Osteocyte (in vitro differentiated cells): ENCODE data around the gene CYP46A1. TPM values are rescaled to one million over a fixed set of nuclear protein-coding genes. Genes with fewer than 3 reads are reported as not detected.

Experiments
- DNase-seq: peaks from one replicate; pipeline ENCODE4 v3.0.0; 2021; ENCODE audit warnings: mixed read lengths; ENCODE audit not compliant: unreplicated experiment; ENCODE audit errors: extremely low spot score
- H3K27ac Mint-ChIP-seq: one replicate; pipeline ENCODE4 v1.8.0; 2021; ENCODE audit warnings: mild to moderate bottlenecking, mixed read lengths; ENCODE audit not compliant: unreplicated experiment
- H3K27me3 Mint-ChIP-seq: one replicate; pipeline ENCODE4 v1.8.0; 2021; ENCODE audit warnings: mixed read lengths; ENCODE audit not compliant: unreplicated experiment
- H3K36me3 Mint-ChIP-seq: one replicate; pipeline ENCODE4 v1.8.0; 2021; ENCODE audit warnings: mixed read lengths; ENCODE audit not compliant: unreplicated experiment
- H3K4me1 Mint-ChIP-seq: one replicate; pipeline ENCODE4 v1.8.0; 2021; ENCODE audit warnings: mixed read lengths; ENCODE audit not compliant: unreplicated experiment
- H3K4me3 Mint-ChIP-seq: one replicate; pipeline ENCODE4 v1.8.0; 2021; ENCODE audit warnings: mild to moderate bottlenecking, moderate library complexity, mixed read lengths; ENCODE audit not compliant: unreplicated experiment
- H3K9me3 Mint-ChIP-seq: one replicate; pipeline ENCODE4 v1.8.0; 2021; ENCODE audit warnings: mixed read lengths; ENCODE audit not compliant: unreplicated experiment
- CTCF ChIP-seq: fragments of 200-600 bp; sonication (generic); IDR thresholded peaks from 2 replicates; pipeline ENCODE4 v1.5.0; 2021; ENCODE audit warnings: antibody characterized with exemption, mild to moderate bottlenecking, moderate library complexity
- total RNA-seq: library from RNA; stranded (reverse); gene quantifications from 2 replicates; pipeline ENCODE4 v1.2.1, GENCODE V29; 2021

Gene CYP46A1
- total RNA-seq, 1 donor from 2014 or later = 1.3 TPM

- no peak for TF ChIP-seq CTCF
- peak; percentile 53 for DNase-seq
- Mint-ChIP-seq H3K27me3 (peaks cover 21% of the 10 kb centered on the region), H3K9me3 (peaks cover 11% of the 10 kb centered on the region), H3K4me3 (no peak overlapping the region), H3K4me1 (no peaks in the 10 kb centered on the region), H3K27ac (no peak overlapping the region), H3K36me3 (peaks cover 7% of the 10 kb centered on the region)
These were observed 14.1 kb downstream of the CYP46A1 start for GRCh38 chr14:99698236-99698635.

GRCh38 chr14:99698642-99699041 is 14.5 kb downstream of the CYP46A1 start:
- no peaks in the 10 kb centered on the region for H3K4me1 Mint-ChIP-seq
- no peak overlapping the region for H3K27ac Mint-ChIP-seq
- TF ChIP-seq CTCF = no peak
- peaks cover 8% of the 10 kb centered on the region for H3K36me3 Mint-ChIP-seq
- H3K9me3 Mint-ChIP-seq = peaks cover 15% of the 10 kb centered on the region
- no peak overlapping the region for H3K4me3 Mint-ChIP-seq
- peaks cover 21% of the 10 kb centered on the region for H3K27me3 Mint-ChIP-seq
- peak; percentile 53 for DNase-seq

GRCh38 chr14:99699085-99699760 is 15.1 kb downstream of the CYP46A1 start:
- Mint-ChIP-seq H3K4me1 (no peaks in the 10 kb centered on the region), H3K9me3 (peaks cover 18% of the 10 kb centered on the region), H3K36me3 (peaks cover 8% of the 10 kb centered on the region), H3K27ac (no peak overlapping the region), H3K27me3 (peaks cover 18% of the 10 kb centered on the region), H3K4me3 (no peak overlapping the region)
- TF ChIP-seq CTCF = no peak
- peak; percentile 57 for DNase-seq

- no peak for TF ChIP-seq CTCF
- Mint-ChIP-seq H3K27me3 (peaks cover 15% of the 10 kb centered on the region), H3K4me3 (no peak overlapping the region), H3K4me1 (no peaks in the 10 kb centered on the region), H3K9me3 (peaks cover 24% of the 10 kb centered on the region), H3K36me3 (peaks cover 8% of the 10 kb centered on the region), H3K27ac (no peak overlapping the region)
- DNase-seq = peak; percentile 25
These were observed 15.8 kb downstream of the CYP46A1 start for GRCh38 chr14:99699861-99700260.

- no peak for TF ChIP-seq CTCF
- no peak overlapping the region for H3K4me3 Mint-ChIP-seq
- no peak overlapping the region for H3K27ac Mint-ChIP-seq
- DNase-seq = no peak
- no peaks in the 10 kb centered on the region for H3K4me1 Mint-ChIP-seq
- H3K36me3 Mint-ChIP-seq = peaks cover 8% of the 10 kb centered on the region
- peaks cover 10% of the 10 kb centered on the region for H3K27me3 Mint-ChIP-seq
- peaks cover 24% of the 10 kb centered on the region for H3K9me3 Mint-ChIP-seq
These were observed 16.3 kb downstream of the CYP46A1 start for GRCh38 chr14:99700379-99700778.
